DMS53 treated with DMSO at 0.1 percent for 48 hours (cell line): Measurements from ENCODE around the gene PCGF6.

Source experiments
- DNase-seq: peaks from one replicate; lab custom pipeline; 2025; ENCODE audit not compliant: unreplicated experiment; lab: John Stamatoyannopoulos, UW

Gene PCGF6

DNA sequence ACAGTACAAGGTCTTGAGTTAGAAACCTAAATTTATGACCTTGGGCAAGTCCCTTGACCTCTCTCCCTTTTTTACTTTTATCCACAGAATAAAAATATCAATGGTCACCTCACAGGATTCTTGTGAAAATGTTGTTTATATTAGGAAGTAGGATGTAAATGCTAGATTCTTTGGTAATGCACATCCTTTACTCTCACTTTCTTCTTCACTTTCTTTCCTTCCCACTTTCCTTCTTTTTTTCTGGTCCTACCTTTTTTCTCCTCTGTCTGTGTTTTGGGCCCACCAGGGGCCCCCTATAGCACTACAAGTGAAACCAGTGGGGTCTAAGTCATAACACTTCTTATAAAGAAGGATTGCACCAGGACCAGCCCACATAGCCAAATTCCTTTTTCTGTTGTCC is 93.1 kb downstream of the PCGF6 start:
- DNase-seq = no peak

DNA sequence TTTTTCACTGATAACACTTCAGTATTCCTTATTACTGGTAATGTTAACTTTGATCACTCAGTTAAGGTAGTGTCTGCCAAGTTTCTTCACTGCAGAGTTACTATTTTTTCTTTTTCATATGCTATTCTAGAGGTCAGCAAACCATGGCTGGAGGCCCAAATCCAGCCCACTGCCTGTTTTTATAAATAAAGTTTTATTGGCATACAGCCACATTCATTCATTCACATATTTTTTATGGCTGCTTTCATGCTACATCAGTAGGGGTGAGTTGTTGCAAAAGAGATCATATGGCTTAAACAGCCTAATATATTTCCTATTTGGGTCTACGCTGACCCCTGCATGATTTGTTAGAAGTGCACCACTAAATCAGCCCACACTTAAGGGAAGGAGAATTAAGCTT is 94.3 kb downstream of the PCGF6 start:
- no peak for DNase-seq

GRCh38 chr10:103254538-103255325 is 96.2 kb downstream of the PCGF6 start:
- no peak for DNase-seq

- no peak for DNase-seq
These were observed 96.8 kb downstream of the PCGF6 start for GRCh38 chr10:103254113-103254512.
